HG03442 (cell line): Measurements from ENCODE around the gene PDCD1.

Source experiments
- ATAC-seq: cut with Tn5 transposase; IDR thresholded peaks from one replicate; pipeline ENCODE4 v1.9.1; 2021; ENCODE audit warnings: mild to moderate bottlenecking, moderate library complexity; ENCODE audit not compliant: unreplicated experiment

PDCD1 gene

GRCh38 chr2:241865957-241866789 lies 7.5 kb upstream of the PDCD1 start:
- no peak for ATAC-seq

- no peak for ATAC-seq
These were observed 6.8 kb upstream of the PDCD1 start for GRCh38 chr2:241865416-241865956.

GRCh38 chr2:241864850-241865213 lies 6.1 kb upstream of the PDCD1 start:
- no peak for ATAC-seq

GRCh38 chr2:241864168-241864849 lies 5.6 kb upstream of the PDCD1 start:
- ATAC-seq = no peak

- no peak for ATAC-seq
These were observed 4.9 kb upstream of the PDCD1 start for GRCh38 chr2:241863536-241863954.

- ATAC-seq = no peak
These were observed 4.3 kb upstream of the PDCD1 start for GRCh38 chr2:241862775-241863535.

GRCh38 chr2:241862093-241862492 lies 3.4 kb upstream of the PDCD1 start:
- ATAC-seq = no peak

GRCh38 chr2:241861264-241861663 lies 2.6 kb upstream of the PDCD1 start:
- no peak for ATAC-seq

- no peak for ATAC-seq
These were observed 1.7 kb upstream of the PDCD1 start for GRCh38 chr2:241860184-241861078.

- no peak for ATAC-seq
These were observed 916 bp upstream of the PDCD1 start for GRCh38 chr2:241859436-241860183.

- ATAC-seq = no peak
These were observed 332 bp upstream of the PDCD1 start for GRCh38 chr2:241859017-241859435.

- ATAC-seq = no peak
These were observed 1.0 kb downstream of the PDCD1 start for GRCh38 chr2:241857572-241858121.

- no peak for ATAC-seq
These were observed 1.6 kb downstream of the PDCD1 start for GRCh38 chr2:241857041-241857541.

GRCh38 chr2:241855888-241856422 lies 2.7 kb downstream of the PDCD1 start:
- no peak for ATAC-seq

- no peak for ATAC-seq
These were observed 3.3 kb downstream of the PDCD1 start for GRCh38 chr2:241855245-241855887.

GRCh38 chr2:241854342-241855244 lies 4.1 kb downstream of the PDCD1 start:
- no peak for ATAC-seq

- ATAC-seq = no peak
These were observed 4.9 kb downstream of the PDCD1 start for GRCh38 chr2:241853651-241854341.
